Activated T-cell treated with anti-CD3 and anti-CD28 coated beads, Interleukin-2, amount 50 U/mL, for 72 hours (primary cell): ENCODE measurements around the gene ADAM19. TPM values are rescaled to one million over a fixed set of nuclear protein-coding genes. Genes with fewer than 3 reads are reported as not detected.
A peak's percentile ranks its signal among the peaks of the same experiment; 100 is the strongest.

Experiments used
- ATAC-seq, 2 donors: fragments of 150-1000 bp; cut with Tn5 transposase; replicated peaks in 1 of 2; 2 replicates each; pipeline ENCODE4 v1.10.0; 2021; ENCODE audit warnings: moderate library complexity in 2 of 2, mild to moderate bottlenecking in 1 of 2
- DNase-seq, 2 donors: peaks; one replicate each; pipeline ENCODE4 v3.0.0; 2021 to 2022; ENCODE audit warnings: mixed read lengths in 1 of 2
- H3K27ac Mint-ChIP-seq: one replicate; pipeline ENCODE4 v1.8.0; 2022; ENCODE audit warnings: mild to moderate bottlenecking, moderate library complexity, mixed read lengths
- H3K27me3 Mint-ChIP-seq: one replicate; pipeline ENCODE4 v1.8.0; 2022; ENCODE audit warnings: low read depth, mixed read lengths
- H3K36me3 Mint-ChIP-seq, 2 donors: one replicate each; pipeline ENCODE4 v1.8.0; 2022; ENCODE audit warnings: mixed read lengths in 2 of 2, mild to moderate bottlenecking in 1 of 2; ENCODE audit not compliant: insufficient read depth in 2 of 2
- H3K4me1 Mint-ChIP-seq: one replicate; pipeline ENCODE4 v1.8.0; 2022; ENCODE audit warnings: low read depth, mixed read lengths
- H3K4me3 Mint-ChIP-seq, 2 donors: one replicate each; pipeline ENCODE4 v1.8.0; 2022; ENCODE audit warnings: mild to moderate bottlenecking in 2 of 2, mixed read lengths in 2 of 2, moderate library complexity in 2 of 2
- H3K9me3 Mint-ChIP-seq, 2 donors: one replicate each; pipeline ENCODE4 v1.8.0; 2022; ENCODE audit warnings: mixed read lengths in 2 of 2
- total RNA-seq, 2 donors: library from RNA; stranded (reverse); gene quantifications; one replicate each; pipeline ENCODE4 v1.2.3, GENCODE V29; 2022

Gene ADAM19
- total RNA-seq, 2 donors from 2014 or later = 50.2 to 127 TPM

- peak overlapping the region; percentile 86 for H3K27ac Mint-ChIP-seq
- H3K4me3 Mint-ChIP-seq = no peak overlapping the region
- DNase-seq (peak; percentile 33 to 52), ATAC-seq (peak; percentile 38 to 67)
- no peaks in the 10 kb centered on the region for H3K9me3 Mint-ChIP-seq
- H3K36me3 Mint-ChIP-seq = peaks cover 11 to 12% of the 10 kb centered on the region in 2 donors
- H3K4me1 Mint-ChIP-seq = peaks cover 15% of the 10 kb centered on the region
- no peaks in the 10 kb centered on the region for H3K27me3 Mint-ChIP-seq
Measured at GRCh38 chr5:157476702-157477408, 98.7 kb downstream of the ADAM19 start.

GRCh38 chr5:157475432-157475831, 100.1 kb downstream of the ADAM19 start:
- H3K4me1 Mint-ChIP-seq = peaks cover 15% of the 10 kb centered on the region
- no peak for ATAC-seq
- H3K27ac Mint-ChIP-seq = peak overlapping the region; percentile 74
- no peak for DNase-seq
- H3K9me3 Mint-ChIP-seq = no peaks in the 10 kb centered on the region
- H3K4me3 Mint-ChIP-seq = no peak overlapping the region
- no peaks in the 10 kb centered on the region for H3K27me3 Mint-ChIP-seq
- peaks cover 8 to 10% of the 10 kb centered on the region in 2 donors for H3K36me3 Mint-ChIP-seq

GRCh38 chr5:157473383-157474320, 101.9 kb downstream of the ADAM19 start:
- ATAC-seq = no peak
- Mint-ChIP-seq H3K27me3 (no peaks in the 10 kb centered on the region), H3K9me3 (no peaks in the 10 kb centered on the region), H3K27ac (peak overlapping the region; percentile 66), H3K36me3 (peaks cover 5 to 8% of the 10 kb centered on the region in 2 donors), H3K4me1 (peaks cover under 1% of the 10 kb centered on the region), H3K4me3 (no peak overlapping the region)
- no peak for DNase-seq

GRCh38 chr5:157471709-157472108, 103.9 kb downstream of the ADAM19 start:
- ATAC-seq (peak in 1 of 2 donors; percentile 52), DNase-seq (peak; percentile 34 to 38)
- H3K4me1 Mint-ChIP-seq = no peaks in the 10 kb centered on the region
- peaks cover 5 to 6% of the 10 kb centered on the region in 2 donors for H3K36me3 Mint-ChIP-seq
- H3K27ac Mint-ChIP-seq = no peak overlapping the region
- no peaks in the 10 kb centered on the region for H3K9me3 Mint-ChIP-seq
- H3K27me3 Mint-ChIP-seq = no peaks in the 10 kb centered on the region
- H3K4me3 Mint-ChIP-seq = no peak overlapping the region

- H3K27me3 Mint-ChIP-seq = peaks cover 9% of the 10 kb centered on the region
- H3K36me3 Mint-ChIP-seq = peaks cover 5 to 7% of the 10 kb centered on the region in 2 donors
- H3K27ac Mint-ChIP-seq = peak overlapping the region; percentile 26
- DNase-seq (no peak), ATAC-seq (no peak)
- no peak overlapping the region for H3K4me3 Mint-ChIP-seq
- H3K9me3 Mint-ChIP-seq = no peaks in the 10 kb centered on the region
- H3K4me1 Mint-ChIP-seq = peaks cover 10% of the 10 kb centered on the region
Measured at GRCh38 chr5:157470631-157471030, 104.9 kb downstream of the ADAM19 start.

- peaks cover 20% of the 10 kb centered on the region for H3K4me1 Mint-ChIP-seq
- H3K4me3 Mint-ChIP-seq = no peak overlapping the region
- peaks cover 9% of the 10 kb centered on the region for H3K27me3 Mint-ChIP-seq
- no peak for ATAC-seq
- DNase-seq = no peak
- H3K9me3 Mint-ChIP-seq = no peaks in the 10 kb centered on the region
- H3K27ac Mint-ChIP-seq = peak overlapping the region; percentile 33
- H3K36me3 Mint-ChIP-seq = peaks cover 5 to 7% of the 10 kb centered on the region in 2 donors
Measured at GRCh38 chr5:157469687-157470086, 105.9 kb downstream of the ADAM19 start.

- peaks cover 26% of the 10 kb centered on the region for H3K4me1 Mint-ChIP-seq
- no peaks in the 10 kb centered on the region for H3K9me3 Mint-ChIP-seq
- H3K27ac Mint-ChIP-seq = no peak overlapping the region
- ATAC-seq = no peak
- H3K4me3 Mint-ChIP-seq = no peak overlapping the region
- H3K36me3 Mint-ChIP-seq = peaks cover 6 to 7% of the 10 kb centered on the region in 2 donors
- H3K27me3 Mint-ChIP-seq = peaks cover 9% of the 10 kb centered on the region
- DNase-seq = no peak
Measured at GRCh38 chr5:157469073-157469472, 106.5 kb downstream of the ADAM19 start.

- Mint-ChIP-seq H3K27me3 (peaks cover 9% of the 10 kb centered on the region), H3K4me1 (peaks cover 32% of the 10 kb centered on the region), H3K9me3 (no peaks in the 10 kb centered on the region), H3K36me3 (peaks cover 7 to 10% of the 10 kb centered on the region in 2 donors), H3K27ac (no peak overlapping the region), H3K4me3 (no peak overlapping the region)
- DNase-seq = no peak
- ATAC-seq = no peak
Measured at GRCh38 chr5:157468293-157468965, 107.1 kb downstream of the ADAM19 start.

GRCh38 chr5:157464519-157465171, 110.9 kb downstream of the ADAM19 start:
- no peaks in the 10 kb centered on the region for H3K9me3 Mint-ChIP-seq
- peaks cover 29% of the 10 kb centered on the region for H3K27me3 Mint-ChIP-seq
- ATAC-seq = peak; percentile 93 to 94
- peak; percentile 79 to 83 for DNase-seq
- H3K36me3 Mint-ChIP-seq = peaks cover 1 to 5% of the 10 kb centered on the region in 2 donors
- H3K4me3 Mint-ChIP-seq = peak overlapping the region; percentile 67 to 73
- peak overlapping the region; percentile 85 for H3K27ac Mint-ChIP-seq
- peaks cover 49% of the 10 kb centered on the region for H3K4me1 Mint-ChIP-seq

GRCh38 chr5:157463621-157464518, 111.7 kb downstream of the ADAM19 start:
- no peak for DNase-seq
- peak; percentile 11 to 12 for ATAC-seq
- H3K4me3 Mint-ChIP-seq = peak overlapping the region; percentile 67 to 73
- H3K4me1 Mint-ChIP-seq = peaks cover 53% of the 10 kb centered on the region
- peak overlapping the region; percentile 85 for H3K27ac Mint-ChIP-seq
- peaks cover 1 to 5% of the 10 kb centered on the region in 2 donors for H3K36me3 Mint-ChIP-seq
- H3K9me3 Mint-ChIP-seq = no peaks in the 10 kb centered on the region
- peaks cover 36% of the 10 kb centered on the region for H3K27me3 Mint-ChIP-seq

- Mint-ChIP-seq H3K9me3 (no peaks in the 10 kb centered on the region), H3K4me3 (no peak overlapping the region), H3K27me3 (peaks cover 38% of the 10 kb centered on the region), H3K27ac (no peak overlapping the region), H3K4me1 (peaks cover 53% of the 10 kb centered on the region), H3K36me3 (peaks cover 1 to 5% of the 10 kb centered on the region in 2 donors)
- ATAC-seq (no peak), DNase-seq (no peak)
Measured at GRCh38 chr5:157463081-157463480, 112.5 kb downstream of the ADAM19 start.
